G401.6 (cell line): ENCODE data around the gene PLPPR5.

Experiments used
- FAIRE-seq: peaks from 2 replicates; lab custom pipeline; 2012; peaks lifted over from hg19 to GRCh38; lab: Jason Lieb, UNC

Gene PLPPR5

GRCh38 chr1:98849969-98850636, 154.6 kb downstream of the PLPPR5 start:
- FAIRE-seq, result no peak

GRCh38 chr1:98842241-98842640, 162.4 kb downstream of the PLPPR5 start:
- FAIRE-seq, result no peak
